H54 (cell line): Measurements from ENCODE around the gene DPM3.
A peak's percentile ranks its signal among the peaks of the same experiment; 100 is the strongest.
"Not testable (repeated sequence)": the region's sequence is repeated elsewhere in the genome, so short reads cannot be mapped to it uniquely, and the experiment has no call there.

Experiments
- DNase-seq: peaks from one replicate; pipeline ENCODE4 v3.0.0; 2011; ENCODE audit warnings: low spot score, mixed read lengths; ENCODE audit not compliant: insufficient read length
- FAIRE-seq: peaks from 3 replicates; lab custom pipeline; 2011; peaks lifted over from hg19 to GRCh38; lab: Jason Lieb, UNC
- POLR2A ChIP-seq: IDR thresholded peaks from 2 replicates; pipeline ENCODE4 v1.6.1; 2011; ENCODE audit warnings: low read depth, mild to moderate bottlenecking, low read length

Gene DPM3, protein sequence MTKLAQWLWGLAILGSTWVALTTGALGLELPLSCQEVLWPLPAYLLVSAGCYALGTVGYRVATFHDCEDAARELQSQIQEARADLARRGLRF

DNA sequence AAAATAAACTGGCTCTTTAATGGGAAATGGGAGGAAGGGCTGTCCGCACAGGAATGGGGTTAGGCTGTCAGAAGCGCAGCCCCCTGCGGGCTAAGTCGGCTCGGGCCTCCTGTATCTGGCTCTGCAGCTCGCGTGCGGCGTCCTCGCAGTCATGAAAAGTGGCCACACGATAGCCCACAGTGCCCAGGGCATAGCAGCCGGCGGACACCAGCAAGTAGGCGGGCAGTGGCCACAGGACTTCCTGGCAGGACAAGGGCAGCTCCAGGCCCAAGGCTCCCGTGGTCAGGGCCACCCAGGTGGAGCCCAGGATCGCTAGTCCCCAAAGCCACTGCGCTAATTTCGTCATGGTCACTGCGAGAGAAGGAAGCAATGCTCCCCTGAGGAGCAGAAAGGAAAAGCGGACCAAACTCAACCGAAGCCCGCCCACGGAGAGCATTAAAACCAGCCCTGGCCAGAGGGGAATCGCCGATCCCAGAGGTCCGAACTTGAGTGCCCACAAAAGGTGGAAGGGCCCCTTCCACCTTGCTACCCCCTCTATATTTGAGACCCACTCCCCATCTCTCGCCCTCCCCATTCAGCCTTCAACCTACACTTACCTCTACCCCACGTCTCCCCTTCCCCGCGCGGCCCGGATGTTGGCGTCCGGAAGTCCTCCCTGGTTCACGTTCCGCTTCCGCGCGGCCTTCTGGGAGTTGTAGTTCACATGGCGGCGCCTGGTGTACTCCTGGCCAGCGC is at the start of gene DPM3:
DPM3 (minus strand) TSS at position 637 of the 735 bp plus-strand sequence; CDS start at position 346, 291 bp downstream.
- TF ChIP-seq POLR2A, result peak; percentile 82
- peak; percentile 72 for DNase-seq
- FAIRE-seq, result no peak

DNA sequence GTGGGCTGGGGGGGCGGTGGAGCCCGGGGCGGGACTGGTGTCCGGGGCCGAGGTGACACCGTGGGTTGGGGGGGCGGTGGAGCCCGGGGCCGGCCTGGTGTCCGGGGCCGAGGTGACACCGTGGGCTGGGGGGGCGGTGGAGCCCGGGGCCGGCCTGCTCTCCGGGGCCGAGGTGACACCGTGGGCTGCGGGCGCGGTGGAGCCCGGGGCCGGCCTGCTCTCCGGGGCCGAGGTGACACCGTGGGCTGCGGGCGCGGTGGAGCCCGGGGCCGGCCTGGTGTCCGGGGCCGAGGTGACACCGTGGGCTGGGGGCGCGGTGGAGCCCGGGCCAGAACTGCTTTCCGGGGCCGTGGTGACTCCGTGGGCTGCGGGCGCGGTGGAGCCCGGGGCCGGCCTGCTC is 49.6 kb upstream of the DPM3 start:
- not testable (repeated sequence) for DNase-seq, FAIRE-seq

DNA sequence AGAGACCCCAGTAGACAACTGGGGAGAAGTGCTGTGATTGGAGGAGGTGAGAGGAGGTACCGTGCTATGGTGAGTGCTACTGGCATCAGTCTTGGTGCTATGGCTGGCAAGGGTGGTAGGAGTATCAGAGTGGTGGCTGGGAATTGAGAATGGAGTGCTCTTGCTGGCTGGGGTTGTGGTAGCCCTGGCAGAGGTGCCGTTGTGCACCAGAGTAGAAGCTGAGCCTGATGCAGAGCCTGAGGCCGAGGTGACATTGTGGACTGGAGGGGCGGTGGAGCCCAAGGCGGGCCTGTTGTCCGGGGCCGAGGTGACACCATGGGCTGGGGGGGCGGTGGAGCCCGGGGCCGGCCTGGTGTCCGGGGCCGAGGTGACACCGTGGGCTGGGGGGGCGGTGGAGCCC is 47.9 kb upstream of the DPM3 start:
- no peak for FAIRE-seq
- TF ChIP-seq POLR2A, result no peak

DNA sequence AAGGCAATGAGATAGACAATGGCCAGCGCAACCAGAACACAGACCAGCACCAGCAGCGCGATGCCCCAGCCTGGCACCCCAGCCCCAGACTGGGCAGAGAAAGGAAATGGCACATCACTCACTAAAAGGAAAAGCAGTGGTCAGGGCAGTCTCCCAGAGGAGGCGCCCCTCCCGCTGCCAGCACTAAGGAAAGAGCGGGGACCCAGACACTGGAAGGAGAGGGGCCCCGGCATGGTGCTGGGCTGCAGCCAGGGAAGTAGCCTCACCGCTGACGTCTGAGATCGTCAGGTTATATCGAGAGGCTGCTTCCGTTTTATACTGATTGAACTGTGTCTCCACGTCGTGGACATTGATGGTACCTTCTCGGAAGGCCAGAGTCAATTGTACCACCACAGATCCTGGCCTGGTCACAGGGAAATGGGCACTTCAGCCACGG is 47.1 kb upstream of the DPM3 start:
- DNase-seq (no peak), FAIRE-seq (no peak)
- TF ChIP-seq POLR2A, result no peak

More for the DNA sequence above, 47.9 kb upstream of the DPM3 start:
- DNase-seq, result no peak

DNA sequence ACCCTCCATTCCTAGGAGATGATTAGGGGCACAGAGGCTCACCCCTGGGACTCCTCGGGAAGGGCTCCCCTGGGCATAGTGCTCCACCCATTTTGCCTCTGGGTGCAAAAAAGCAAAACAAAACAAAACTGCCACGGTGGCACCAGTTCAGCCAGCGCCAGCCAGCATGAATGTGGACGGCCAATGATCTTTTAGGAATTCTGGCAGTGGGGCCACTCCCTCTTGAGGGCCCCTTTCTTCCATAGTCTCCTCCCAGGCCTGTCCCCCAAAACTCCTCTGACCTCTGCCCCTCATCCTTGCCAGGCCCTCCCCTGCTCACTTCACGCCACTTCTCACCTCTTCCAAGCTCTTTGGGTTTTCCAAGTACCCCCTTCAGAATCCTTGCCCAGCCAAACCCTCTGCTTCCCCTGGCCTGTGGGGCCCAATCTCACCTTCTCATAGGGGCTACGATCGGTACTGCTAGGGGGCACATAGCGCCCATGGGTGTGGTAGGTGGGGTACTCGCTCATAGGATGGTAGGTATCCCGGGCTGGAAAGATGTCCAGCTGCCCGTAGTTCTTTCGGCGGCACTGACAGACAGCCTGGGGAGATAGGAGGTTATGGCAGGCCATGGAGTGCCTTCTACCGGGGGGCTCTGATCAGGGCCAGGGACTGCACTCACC is 46.6 kb upstream of the DPM3 start:
- FAIRE-seq, result no peak

DNA sequence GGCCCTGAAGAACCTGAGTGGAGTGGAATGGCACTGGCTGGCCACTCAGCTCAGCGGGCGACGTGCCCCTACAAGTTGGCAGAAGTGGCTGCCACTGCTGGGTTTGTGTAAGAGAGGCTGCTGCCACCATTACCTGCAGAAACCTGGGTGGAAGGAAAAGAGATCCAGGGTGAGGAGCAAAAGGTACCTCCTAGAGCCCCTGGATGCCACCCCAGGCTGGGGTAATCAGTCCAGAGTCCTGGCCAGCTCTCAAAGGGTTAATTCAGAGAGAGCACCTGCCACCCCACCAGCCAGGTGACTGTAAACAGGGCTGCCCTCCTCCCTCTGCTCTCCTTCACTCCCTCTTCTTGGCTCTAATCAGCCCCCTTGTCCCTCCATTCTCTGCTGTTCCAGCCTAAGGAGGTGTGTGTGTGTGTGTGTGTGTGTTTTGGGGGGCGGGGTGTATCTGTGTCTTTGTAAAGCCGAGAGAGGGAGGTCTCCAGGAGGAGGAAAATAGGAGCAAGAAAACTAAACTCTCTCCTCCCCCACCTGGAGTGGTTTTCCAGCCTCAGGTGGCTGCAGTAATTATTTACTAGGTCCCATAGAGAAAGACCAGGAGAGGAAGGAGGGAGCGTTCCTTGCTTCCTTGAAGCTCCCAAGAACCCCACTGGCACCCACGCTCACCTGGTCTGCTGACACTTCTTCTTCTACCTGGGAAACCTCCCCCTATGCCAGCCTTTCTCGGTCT is 45.9 kb upstream of the DPM3 start:
- FAIRE-seq (no peak), DNase-seq (no peak)
- no peak for TF ChIP-seq POLR2A

More for the DNA sequence above, 46.6 kb upstream of the DPM3 start:
- TF ChIP-seq POLR2A, result no peak
- DNase-seq, result no peak

DNA sequence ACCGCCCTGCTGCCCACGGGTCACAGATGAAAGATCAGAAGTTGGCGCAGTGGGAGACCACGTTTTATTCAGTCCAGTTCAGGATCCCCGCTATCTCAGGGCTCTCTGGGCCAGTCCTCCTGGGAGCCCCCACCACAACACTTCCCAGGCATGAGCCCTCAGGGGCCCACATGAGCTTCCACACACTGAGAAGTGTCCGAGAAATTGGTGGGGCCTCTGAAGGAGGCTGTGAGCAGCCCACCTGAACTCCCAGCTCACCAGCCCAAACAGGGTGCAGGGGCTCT is 45.4 kb upstream of the DPM3 start:
- FAIRE-seq (no peak), DNase-seq (no peak)
- TF ChIP-seq POLR2A, result no peak

DNA sequence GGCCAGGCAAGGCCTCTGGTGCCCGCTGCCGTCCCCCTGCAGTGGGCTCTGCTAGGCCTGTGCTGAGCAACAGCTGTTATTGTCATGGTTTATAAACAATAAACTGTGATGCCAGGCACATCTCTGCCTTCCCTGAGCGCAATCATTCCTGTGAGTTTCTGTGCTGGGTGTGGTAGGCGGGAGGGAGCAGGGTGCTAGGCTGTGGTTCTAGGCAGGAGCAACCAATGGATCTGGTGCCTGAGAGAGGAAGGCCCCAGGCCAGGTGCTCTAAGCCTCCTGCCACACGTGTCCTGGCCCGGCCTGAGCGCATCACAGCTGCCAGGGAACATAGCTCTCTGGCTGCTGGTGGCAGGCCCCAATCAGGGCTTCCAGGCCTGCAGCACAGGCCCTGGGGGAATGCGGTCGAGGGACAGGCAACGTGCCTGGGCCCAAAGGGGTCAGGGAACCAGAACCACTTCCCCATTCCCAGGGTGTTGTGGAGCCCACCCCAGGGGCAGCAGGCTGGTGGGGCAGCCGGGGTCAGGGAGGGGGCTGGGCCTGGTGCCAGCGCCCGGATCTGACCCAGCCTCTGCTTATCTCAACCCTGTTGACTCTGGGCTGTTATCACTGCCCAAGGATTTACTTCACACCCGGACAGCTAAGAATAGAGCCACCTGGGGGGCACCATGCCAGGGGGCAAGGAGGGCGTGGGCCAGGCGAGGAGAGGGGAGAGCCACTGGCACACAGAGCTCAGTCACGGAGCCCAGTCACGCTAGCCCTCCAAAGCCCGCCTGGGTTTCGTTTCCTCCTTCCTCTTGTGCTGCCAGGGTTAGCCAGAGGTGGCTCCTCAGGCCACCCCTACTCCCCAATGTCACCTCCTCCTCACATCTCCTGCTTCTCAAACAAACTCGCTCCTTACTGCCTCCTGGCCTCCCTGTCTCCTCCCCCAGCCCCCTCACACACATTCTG is 44.8 kb upstream of the DPM3 start:
- no peak for TF ChIP-seq POLR2A
- no peak for DNase-seq
- no peak for FAIRE-seq

DNA sequence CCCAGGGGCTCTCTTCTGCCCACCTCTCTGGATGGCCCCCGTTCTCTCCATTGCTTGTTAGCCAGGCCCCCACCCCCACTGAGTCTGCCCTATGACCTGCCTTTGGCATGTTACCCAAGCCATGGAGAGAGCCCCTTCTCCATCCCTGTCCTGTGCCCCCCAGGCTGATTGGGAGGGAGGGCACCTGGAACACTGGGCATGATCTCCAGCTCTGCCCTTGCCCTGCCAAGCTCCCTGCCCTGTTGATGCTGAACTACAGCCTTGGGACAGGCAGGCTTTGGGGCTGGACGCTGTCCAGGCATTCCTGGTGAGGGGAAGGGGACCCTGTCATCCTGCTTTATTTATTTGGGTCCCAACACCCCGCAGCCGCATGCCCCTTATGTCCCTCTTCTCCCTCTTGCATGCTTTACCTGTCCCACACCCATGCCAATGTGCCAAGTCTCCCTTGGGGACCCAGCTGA is 44.0 kb upstream of the DPM3 start:
- no peak for FAIRE-seq
- DNase-seq, result no peak
- no peak for TF ChIP-seq POLR2A

DNA sequence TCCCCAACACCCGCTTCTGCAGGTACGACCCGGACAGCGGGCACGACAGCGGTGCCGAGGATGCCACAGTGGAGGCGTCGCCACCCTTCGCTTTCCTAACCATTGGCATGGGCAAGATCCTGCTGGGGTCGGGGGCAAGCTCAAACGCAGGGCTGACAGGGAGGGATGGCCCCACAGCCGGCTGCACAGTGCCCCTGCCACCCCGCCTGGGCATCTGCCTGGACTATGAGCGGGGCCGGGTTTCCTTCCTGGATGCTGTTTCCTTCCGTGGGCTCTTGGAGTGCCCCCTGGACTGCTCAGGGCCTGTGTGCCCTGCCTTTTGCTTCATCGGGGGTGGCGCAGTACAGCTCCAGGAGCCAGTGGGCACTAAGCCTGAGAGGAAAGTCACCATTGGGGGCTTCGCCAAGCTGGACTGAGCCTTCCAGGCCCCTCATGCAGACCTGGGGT is 43.5 kb upstream of the DPM3 start:
- DNase-seq (no peak), FAIRE-seq (no peak)
- no peak for TF ChIP-seq POLR2A

DNA sequence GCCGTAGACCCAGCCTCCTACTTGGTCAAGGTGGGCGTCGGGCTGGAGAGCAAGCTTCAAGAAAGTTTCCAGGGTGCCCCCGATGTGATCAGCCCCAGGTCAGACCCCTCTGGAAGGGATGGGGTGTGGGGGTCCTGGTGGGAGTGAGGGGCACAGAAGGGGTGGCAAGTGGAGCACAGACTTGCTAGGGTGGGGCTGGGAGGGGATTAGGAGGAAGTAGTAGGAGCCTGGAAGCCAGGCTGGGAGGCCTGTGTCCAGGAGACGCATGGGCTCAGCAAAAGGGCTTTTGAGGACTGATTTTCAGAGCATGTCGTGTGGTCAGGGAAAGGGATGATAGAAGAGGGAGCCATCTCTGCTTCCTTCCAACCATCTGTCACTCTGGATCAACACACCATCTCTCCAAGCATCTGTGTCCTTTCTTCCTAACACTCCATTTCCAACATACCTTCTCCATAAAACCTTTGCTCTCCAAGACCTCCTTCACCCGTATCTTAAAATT is 41.8 kb upstream of the DPM3 start:
- no peak for FAIRE-seq

DNA sequence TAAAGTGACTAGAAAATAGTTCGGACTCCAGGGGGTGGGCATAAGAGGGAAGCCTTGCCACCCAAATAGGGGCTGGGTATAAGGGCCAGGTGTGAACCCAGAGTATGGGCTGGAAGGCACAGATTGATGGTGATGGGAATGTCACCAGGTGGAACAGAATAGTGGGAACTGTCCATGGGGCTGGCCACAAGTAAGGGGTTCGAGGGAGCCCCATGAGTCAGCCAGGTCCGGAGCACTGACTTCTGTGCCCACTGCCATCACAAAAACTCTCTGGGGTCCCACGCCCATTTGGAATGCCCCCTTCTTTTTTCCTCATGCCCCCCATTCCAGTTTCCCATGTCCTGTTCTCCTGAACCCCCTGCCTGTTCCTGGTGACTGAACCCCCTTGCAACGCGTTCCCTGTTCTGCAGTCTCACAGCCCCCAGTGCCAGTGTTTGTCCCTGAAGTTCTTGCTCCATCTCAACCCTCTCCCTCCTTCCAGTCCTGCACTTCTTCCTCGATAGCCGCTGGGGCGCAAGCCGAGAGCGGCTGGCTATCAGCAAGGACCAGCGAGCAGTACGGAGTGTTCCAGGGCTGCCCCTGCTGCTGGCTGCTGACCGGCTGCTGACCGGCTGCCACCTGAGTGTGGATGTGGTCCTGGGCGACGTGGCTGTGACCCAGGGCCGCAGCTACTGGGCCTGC is 41.2 kb upstream of the DPM3 start:
- TF ChIP-seq POLR2A, result no peak
- FAIRE-seq (no peak), DNase-seq (no peak)

More for the DNA sequence above, 41.8 kb upstream of the DPM3 start:
- TF ChIP-seq POLR2A, result no peak
- no peak for DNase-seq
